Glutamatergic neuron (in vitro differentiated cells): ENCODE results near the gene PTTG1. TPM values are rescaled to one million over a fixed set of nuclear protein-coding genes. Genes with fewer than 3 reads are reported as not detected.

Experiments used
- DNase-seq: peaks from one replicate; pipeline ENCODE4 v3.0.0; 2022
- H3K27ac Mint-ChIP-seq: one replicate; pipeline ENCODE4 v1.8.0; 2020; ENCODE audit warnings: mild to moderate bottlenecking, mixed read lengths, inconsistent platforms; ENCODE audit not compliant: unreplicated experiment
- H3K27me3 Mint-ChIP-seq: one replicate; pipeline ENCODE4 v1.8.0; 2020; ENCODE audit warnings: mild to moderate bottlenecking, moderate library complexity, mixed read lengths, inconsistent platforms; ENCODE audit not compliant: unreplicated experiment
- H3K36me3 Mint-ChIP-seq: one replicate; pipeline ENCODE4 v1.8.0; 2020; ENCODE audit warnings: mild to moderate bottlenecking, mixed read lengths, inconsistent platforms; ENCODE audit not compliant: unreplicated experiment
- H3K4me1 Mint-ChIP-seq: one replicate; pipeline ENCODE4 v1.8.0; 2020; ENCODE audit warnings: mild to moderate bottlenecking, low read depth, mixed read lengths, inconsistent platforms; ENCODE audit not compliant: unreplicated experiment
- H3K4me3 Mint-ChIP-seq: one replicate; pipeline ENCODE4 v1.8.0; 2020; ENCODE audit warnings: mild to moderate bottlenecking, mixed read lengths, inconsistent platforms; ENCODE audit not compliant: unreplicated experiment
- H3K9me3 Mint-ChIP-seq: one replicate; pipeline ENCODE4 v1.8.0; 2020; ENCODE audit warnings: mild to moderate bottlenecking, moderate library complexity, mixed read lengths, inconsistent platforms; ENCODE audit not compliant: unreplicated experiment
- total RNA-seq: library from RNA; stranded (reverse); fragmentation: NEBNext Ultra II Directional; extraction: Animal tissue kit (Norgen Biotek cat#: 25700); gene quantifications from one replicate; pipeline ENCODE4 v1.2.1, GENCODE V29; 2021; ENCODE audit not compliant: unreplicated experiment
- TF ChIP-seq, protein P1 (sequence below): fragments of 200-600 bp; sonication (generic); IDR thresholded peaks from one replicate; pipeline ENCODE4 v1.5.0; 2021; ENCODE audit not compliant: partially characterized antibody, unreplicated experiment

The PTTG1 gene
- total RNA-seq, 1 donor from 2014 or later, result 25.3 TPM

DNA sequence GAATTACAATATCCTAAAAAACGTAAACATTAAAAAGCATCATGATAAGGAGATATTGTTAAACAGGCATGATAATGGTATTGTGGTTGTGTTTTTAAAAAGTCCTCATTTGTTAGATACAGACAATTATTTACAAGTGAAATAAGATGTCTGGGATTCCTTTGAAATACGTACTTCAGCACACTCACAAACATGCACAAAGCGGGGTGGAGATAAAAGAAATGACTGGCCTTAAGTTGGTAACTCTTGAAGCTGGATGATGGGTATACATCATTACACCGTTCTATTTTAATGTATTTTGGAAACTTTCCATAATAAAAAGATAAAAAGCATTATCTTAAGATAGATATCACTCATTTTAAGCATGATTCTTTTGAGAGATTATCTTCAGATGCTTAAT is 22.8 kb upstream of the PTTG1 start:
- peaks cover 10% of the 10 kb centered on the region for H3K9me3 Mint-ChIP-seq
- peak overlapping the region; percentile 97 for H3K27ac Mint-ChIP-seq
- no peaks in the 10 kb centered on the region for H3K36me3 Mint-ChIP-seq

DNA sequence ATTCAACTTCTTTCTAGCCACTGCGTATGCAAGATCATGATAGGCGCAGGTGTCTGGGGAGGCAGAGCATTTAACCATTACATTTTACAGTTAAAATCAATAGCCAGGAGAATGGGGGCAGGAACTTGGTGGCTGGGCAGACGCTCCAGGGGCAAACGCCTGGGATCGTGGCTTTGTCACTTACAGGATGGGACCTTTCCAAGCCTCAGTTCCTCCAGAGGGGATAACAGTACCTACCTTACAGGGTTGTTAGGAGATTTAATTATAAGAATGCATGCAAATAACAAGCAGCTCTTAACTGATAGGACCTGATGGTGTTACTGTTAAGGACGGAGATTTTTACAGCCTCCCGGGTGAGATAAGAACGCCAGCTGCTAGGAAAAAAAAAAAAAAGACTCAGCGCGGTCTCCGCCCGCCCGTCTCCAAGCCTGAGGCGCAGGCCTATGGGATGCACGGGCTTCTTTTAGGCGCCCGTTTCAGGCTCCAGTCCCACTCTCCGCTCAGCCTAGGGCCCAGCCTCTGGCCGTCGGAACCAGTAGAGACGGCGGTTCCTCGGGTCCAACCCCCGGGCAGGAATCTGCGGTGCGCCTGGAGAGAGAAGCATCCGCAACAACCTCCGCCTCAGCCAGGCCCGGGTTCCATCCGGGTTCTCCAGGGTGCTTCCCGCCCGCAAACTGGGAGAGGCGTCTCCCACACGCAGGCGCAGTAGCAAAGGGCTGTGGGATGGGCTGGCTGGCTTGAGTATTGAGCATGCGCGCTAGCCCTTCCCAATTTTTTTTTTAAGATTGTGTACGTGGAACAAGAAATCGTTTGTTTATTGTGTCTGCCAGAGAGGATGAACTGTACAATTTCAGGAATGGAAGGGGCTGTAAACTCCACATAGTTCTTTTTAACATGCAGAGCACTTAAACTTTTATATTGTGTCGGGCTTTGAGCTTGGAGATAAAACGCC is 22.0 kb upstream of the PTTG1 start, which contains the start of gene FAM200C:
Gene FAM200C (minus strand): TSS at position 653 of the 952 bp plus-strand sequence. CDS start 4,564 bp downstream, outside the sequence.
- peak; percentile 95 for DNase-seq
- H3K27me3 Mint-ChIP-seq, result peaks cover 6% of the 10 kb centered on the region
- peak within 1 kb of the TSS; percentile 97 for H3K27ac Mint-ChIP-seq
- H3K9me3 Mint-ChIP-seq, result peaks cover 10% of the 10 kb centered on the region
- peak within 1 kb of the TSS; percentile 92 for H3K4me3 Mint-ChIP-seq
- no peaks in the 10 kb centered on the region for H3K36me3 Mint-ChIP-seq
- TF ChIP-seq, protein P1, sequence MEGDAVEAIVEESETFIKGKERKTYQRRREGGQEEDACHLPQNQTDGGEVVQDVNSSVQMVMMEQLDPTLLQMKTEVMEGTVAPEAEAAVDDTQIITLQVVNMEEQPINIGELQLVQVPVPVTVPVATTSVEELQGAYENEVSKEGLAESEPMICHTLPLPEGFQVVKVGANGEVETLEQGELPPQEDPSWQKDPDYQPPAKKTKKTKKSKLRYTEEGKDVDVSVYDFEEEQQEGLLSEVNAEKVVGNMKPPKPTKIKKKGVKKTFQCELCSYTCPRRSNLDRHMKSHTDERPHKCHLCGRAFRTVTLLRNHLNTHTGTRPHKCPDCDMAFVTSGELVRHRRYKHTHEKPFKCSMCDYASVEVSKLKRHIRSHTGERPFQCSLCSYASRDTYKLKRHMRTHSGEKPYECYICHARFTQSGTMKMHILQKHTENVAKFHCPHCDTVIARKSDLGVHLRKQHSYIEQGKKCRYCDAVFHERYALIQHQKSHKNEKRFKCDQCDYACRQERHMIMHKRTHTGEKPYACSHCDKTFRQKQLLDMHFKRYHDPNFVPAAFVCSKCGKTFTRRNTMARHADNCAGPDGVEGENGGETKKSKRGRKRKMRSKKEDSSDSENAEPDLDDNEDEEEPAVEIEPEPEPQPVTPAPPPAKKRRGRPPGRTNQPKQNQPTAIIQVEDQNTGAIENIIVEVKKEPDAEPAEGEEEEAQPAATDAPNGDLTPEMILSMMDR, result no peak
- peaks cover 13% of the 10 kb centered on the region for H3K4me1 Mint-ChIP-seq

More for the DNA sequence above, 22.8 kb upstream of the PTTG1 start:
- peaks cover 6% of the 10 kb centered on the region for H3K27me3 Mint-ChIP-seq
- peak overlapping the region; percentile 92 for H3K4me3 Mint-ChIP-seq
- no peak for DNase-seq
- TF ChIP-seq, protein P1, result no peak
- H3K4me1 Mint-ChIP-seq, result peaks cover 13% of the 10 kb centered on the region

DNA sequence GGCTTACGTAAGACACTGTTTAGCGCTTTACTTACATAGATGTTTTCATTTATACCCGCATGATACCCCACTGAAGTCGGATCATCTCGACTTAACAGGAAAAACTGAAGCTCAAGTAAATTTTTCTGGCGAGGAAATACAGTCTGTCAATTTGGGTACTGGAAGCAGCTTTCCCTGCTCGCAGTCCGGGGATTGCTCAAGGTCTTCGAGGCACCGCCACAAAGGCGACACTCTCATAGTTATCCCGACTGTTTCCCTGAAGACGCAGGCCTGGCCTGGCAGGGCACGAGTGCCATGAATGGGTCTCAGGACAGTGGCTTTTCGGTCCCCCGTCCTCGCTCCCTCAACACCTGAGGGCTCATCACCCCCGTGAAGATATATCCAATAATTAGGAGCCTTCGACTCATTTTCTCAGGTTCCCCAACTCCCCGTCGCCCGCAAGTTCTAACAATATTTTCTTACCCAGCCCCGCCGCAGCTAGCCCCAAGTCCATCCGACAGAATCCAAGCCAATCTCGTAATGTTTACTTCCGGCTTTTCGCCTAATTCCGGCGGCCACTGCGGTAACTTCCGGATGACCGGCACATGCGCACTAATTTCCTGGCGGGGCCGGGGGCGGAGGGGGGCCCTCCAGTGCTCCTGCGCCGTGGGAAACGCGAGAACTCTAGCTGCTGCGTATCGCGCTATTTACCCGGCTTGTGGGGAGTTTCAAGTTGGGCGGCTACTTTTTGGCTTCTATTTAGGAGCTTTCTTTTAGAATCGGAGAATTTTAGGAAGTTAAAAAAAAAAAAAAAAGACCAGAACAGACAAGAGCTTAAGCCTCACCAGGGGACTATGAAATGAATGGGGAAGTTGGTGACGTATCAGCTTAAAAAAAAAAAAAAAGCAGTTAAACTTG is 2.8 kb upstream of the PTTG1 start, which contains the start of gene SLU7:
Gene SLU7 (minus strand): TSS at position 521 of the 897 bp plus-strand sequence. CDS start 3,787 bp downstream, outside the sequence.
- peaks cover 3% of the 10 kb centered on the region for H3K9me3 Mint-ChIP-seq
- peaks cover 21% of the 10 kb centered on the region for H3K4me1 Mint-ChIP-seq
- peak within 1 kb of the TSS; percentile 75 for H3K27ac Mint-ChIP-seq
- H3K27me3 Mint-ChIP-seq, result peaks cover 6% of the 10 kb centered on the region
- peak within 1 kb of the TSS; percentile 96 for H3K4me3 Mint-ChIP-seq
- H3K36me3 Mint-ChIP-seq, result no peaks in the 10 kb centered on the region
- TF ChIP-seq, protein P1, result no peak
- DNase-seq, result peak; percentile 97

DNA sequence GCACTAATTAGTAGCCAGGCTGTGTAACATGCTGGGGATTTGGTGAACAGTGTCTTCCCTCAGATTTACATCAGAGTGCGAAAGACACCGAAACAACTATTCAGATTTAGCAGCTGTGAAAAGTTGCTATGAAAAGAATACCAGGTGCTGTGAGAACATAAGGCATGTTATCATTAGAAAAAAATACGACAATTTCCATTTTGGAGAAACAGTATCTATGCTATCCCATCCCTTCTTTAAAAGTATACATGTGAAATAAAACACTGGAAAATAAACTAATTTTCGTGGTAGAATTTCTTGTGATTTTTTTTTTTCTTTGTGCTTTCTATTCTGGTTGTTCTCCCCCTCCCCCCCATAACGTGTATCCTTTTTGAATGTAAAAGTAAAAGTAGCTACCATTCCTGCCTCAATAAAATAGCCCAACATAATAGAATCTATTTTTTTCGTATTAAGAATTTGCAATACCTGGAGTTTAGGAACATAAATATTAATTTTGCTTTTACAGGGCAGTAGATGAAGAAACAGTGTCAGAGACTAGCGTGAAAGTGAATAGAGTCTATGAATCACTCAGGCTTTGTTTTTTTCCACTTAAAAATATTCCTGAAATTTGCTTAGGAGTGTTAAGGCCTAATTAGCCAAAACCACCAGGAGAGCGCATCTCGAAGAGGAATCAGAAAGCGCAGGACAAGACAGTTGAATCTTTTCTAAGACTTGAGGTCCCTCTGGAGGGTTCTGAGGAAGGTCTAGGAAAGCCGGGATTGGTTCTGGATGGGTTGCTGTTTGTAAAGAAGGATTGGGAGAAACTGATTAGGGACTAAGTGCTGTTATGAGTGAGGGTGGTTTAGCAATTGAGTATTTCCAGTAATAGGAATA is 2.0 kb upstream of the PTTG1 start:
- H3K27ac Mint-ChIP-seq, result peak overlapping the region; percentile 69
- peaks cover 21% of the 10 kb centered on the region for H3K4me1 Mint-ChIP-seq
- H3K36me3 Mint-ChIP-seq, result no peaks in the 10 kb centered on the region
- DNase-seq, result no peak
- peaks cover 6% of the 10 kb centered on the region for H3K27me3 Mint-ChIP-seq
- H3K9me3 Mint-ChIP-seq, result peaks cover 3% of the 10 kb centered on the region
- peak overlapping the region; percentile 96 for H3K4me3 Mint-ChIP-seq
- TF ChIP-seq, protein P1, result no peak
